Gastroesophageal sphincter (tissue), 3 donors: ENCODE measurements around the gene PPP2R5D.

ENCODE experiments used
- POLR2A ChIP-seq, 2 donors: fragments of 450-650 bp; IDR thresholded peaks; one replicate each; pipeline ENCODE4 v1.6.1; 2017; ENCODE audit warnings: antibody characterized with exemption in 2 of 2, mild to moderate bottlenecking in 2 of 2, moderate library complexity in 1 of 2
- TF ChIP-seq, protein P1 (sequence below), 4 experiments: fragments of 200-600 bp in 2 of 4; fragments of 450-650 bp in 2 of 4; sonication (generic) in 1 of 4; IDR thresholded peaks; one replicate each; pipeline ENCODE4 v1.5.1; 2017 to 2019; ENCODE audit warnings: antibody characterized with exemption in 4 of 4, mild to moderate bottlenecking in 2 of 4, moderate library complexity in 2 of 4

DNA sequence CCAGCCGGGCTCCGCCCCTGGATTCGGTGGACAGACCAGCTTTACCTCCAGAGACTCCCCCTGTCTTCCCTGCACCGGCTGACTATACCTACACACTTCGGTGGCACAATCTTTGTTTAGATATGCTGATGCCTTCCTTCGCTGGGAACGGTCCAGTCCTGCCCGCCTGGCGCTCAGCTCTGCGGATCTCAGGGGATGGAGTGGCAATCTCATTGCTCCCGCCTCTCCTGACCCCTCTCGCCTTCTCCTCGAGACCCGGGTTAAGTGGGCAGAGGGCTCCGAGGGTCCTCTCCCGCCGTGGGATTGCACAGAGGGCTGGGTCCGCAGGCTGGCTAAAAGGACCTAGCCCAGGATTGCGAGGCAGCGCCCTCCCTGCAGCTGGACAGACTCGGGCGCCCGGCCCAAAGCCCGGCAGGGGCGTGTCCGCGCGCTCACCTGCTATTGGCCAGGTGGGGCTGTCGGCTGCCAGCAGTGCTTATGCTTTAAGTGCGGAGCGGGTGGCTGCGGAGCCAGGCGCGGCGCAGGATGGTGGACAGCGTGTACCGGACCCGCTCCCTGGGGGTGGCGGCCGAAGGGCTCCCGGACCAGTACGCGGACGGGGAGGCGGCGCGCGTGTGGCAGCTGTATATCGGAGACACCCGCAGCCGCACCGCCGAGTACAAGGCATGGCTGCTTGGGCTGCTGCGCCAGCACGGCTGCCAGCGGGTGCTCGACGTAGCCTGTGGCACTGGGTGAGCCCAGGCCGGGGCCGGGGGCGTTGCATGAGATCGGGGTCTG, 23.9 kb upstream of the PPP2R5D start, which contains the start of gene GNMT:
- TF ChIP-seq, protein P1, sequence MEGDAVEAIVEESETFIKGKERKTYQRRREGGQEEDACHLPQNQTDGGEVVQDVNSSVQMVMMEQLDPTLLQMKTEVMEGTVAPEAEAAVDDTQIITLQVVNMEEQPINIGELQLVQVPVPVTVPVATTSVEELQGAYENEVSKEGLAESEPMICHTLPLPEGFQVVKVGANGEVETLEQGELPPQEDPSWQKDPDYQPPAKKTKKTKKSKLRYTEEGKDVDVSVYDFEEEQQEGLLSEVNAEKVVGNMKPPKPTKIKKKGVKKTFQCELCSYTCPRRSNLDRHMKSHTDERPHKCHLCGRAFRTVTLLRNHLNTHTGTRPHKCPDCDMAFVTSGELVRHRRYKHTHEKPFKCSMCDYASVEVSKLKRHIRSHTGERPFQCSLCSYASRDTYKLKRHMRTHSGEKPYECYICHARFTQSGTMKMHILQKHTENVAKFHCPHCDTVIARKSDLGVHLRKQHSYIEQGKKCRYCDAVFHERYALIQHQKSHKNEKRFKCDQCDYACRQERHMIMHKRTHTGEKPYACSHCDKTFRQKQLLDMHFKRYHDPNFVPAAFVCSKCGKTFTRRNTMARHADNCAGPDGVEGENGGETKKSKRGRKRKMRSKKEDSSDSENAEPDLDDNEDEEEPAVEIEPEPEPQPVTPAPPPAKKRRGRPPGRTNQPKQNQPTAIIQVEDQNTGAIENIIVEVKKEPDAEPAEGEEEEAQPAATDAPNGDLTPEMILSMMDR (IDR thresholded peaks at IDR 0.05), result no peak
- peak in 1 of 2 donors; percentile 25 for TF ChIP-seq POLR2A (IDR thresholded peaks at IDR 0.05)
